Transverse colon (tissue), 3 donors: ENCODE measurements around the gene ACAD11.

ENCODE experiments used
- CTCF ChIP-seq, 5 experiments: fragments of 200-600 bp in 3 of 5; fragments of 450-650 bp in 2 of 5; sonication (generic) in 3 of 5; IDR thresholded peaks; 1 replicate in 2 of 5; 2 replicates in 3 of 5; pipeline ENCODE4 v1.5.1; 2016 to 2017; ENCODE audit warnings: antibody characterized with exemption in 5 of 5, inconsistent platforms in 3 of 5, mild to moderate bottlenecking in 2 of 5, moderate library complexity in 1 of 5
- EP300 ChIP-seq: sonication (generic); formaldehyde crosslinking; IDR thresholded peaks from one replicate; pipeline ENCODE4 v1.6.1; 2017; ENCODE audit warnings: antibody characterized with exemption, low read depth
- POLR2A ChIP-seq: fragments of 450-650 bp; IDR thresholded peaks from one replicate; pipeline ENCODE4 v1.6.1; 2016; ENCODE audit warnings: antibody characterized with exemption, mild to moderate bottlenecking, moderate library complexity

DNA sequence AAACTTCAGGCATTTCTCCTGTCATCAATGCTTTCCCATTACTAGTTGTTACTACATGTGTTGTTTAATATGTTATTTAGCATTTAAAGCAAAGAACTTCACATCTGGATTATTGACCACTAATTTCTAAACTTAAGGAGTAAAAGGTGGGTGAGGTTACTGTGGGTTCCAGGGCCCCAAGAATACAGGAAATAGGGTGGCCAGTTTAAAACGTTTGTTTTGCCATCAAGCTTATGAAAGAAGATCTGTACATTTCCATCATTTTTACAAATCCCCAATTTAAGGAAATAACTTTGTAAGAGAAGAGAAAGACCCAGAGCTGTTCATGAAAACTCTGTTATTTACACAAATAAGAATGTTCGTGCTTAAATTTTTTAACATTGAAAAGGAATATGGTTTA, 117.0 kb downstream of the ACAD11 start:
- TF ChIP-seq EP300, result no peak
- TF ChIP-seq POLR2A, result no peak
- TF ChIP-seq CTCF (IDR thresholded peaks at IDR 0.05), result no peak
